Motor neuron (in vitro differentiated cells): ENCODE results near the gene PNPLA6. TPM values are rescaled to one million over a fixed set of nuclear protein-coding genes. Genes with fewer than 3 reads are reported as not detected.

Experiments used
- ATAC-seq, 8 experiments: fragments of 200-7000 bp; cut with Tn5 transposase; replicated peaks in 6 of 8; 2 replicates each; pipeline ENCODE4 v1.8.0; 2021; ENCODE audit warnings: mild to moderate bottlenecking in 8 of 8, moderate library complexity in 8 of 8
- H3K27ac ChIP-seq, 2 donors: fragments of 250-450 bp; sonication (Bioruptor Pico); 2 replicates each; pipeline ENCODE4 v1.9.0; 2021; ENCODE audit warnings: antibody characterized with exemption in 2 of 2, mild to moderate bottlenecking in 2 of 2, moderate library complexity in 1 of 2
- H3K4me1 ChIP-seq, 2 donors: fragments of 250-450 bp; sonication (Bioruptor Pico); replicated peaks in 1 of 2; 2 replicates each; pipeline ENCODE4 v1.6.1; 2021; ENCODE audit warnings: antibody characterized with exemption in 2 of 2, mild to moderate bottlenecking in 2 of 2, moderate library complexity in 1 of 2
- H3K4me3 ChIP-seq, 5 donors: fragments of 250-450 bp; sonication (Bioruptor Pico); 2 replicates each; pipeline ENCODE4 v1.9.0; 2021; ENCODE audit warnings: antibody characterized with exemption in 5 of 5, mild to moderate bottlenecking in 5 of 5, moderate library complexity in 4 of 5
- WGBS, 10 experiments: fragments of 450-650 bp; shearing (Covaris generic); methylation state at CpG; one replicate each; pipeline ENCODE4 v1.0.0; 2022; 5-methylcytosine and 5-hydroxymethylcytosine counted together
- in situ Hi-C, 9 experiments: fragments of 400-800 bp; cut with MboI; loops; one replicate each; pipeline ENCODE4 v1.15.0; 2021; ENCODE audit warnings: low sequenced_read_pairs in 9 of 9, low pct_unique_long_range_greater_than_20kb in 2 of 9; ENCODE audit not compliant: unreplicated experiment in 9 of 9
- total RNA-seq, 8 experiments: library from RNA; unstranded; fragments of 300-600 nt; gene quantifications; 2 replicates each; pipeline versions ENCODE4 v1.2.3 to v1.2.4, GENCODE V29; 2022

Gene PNPLA6
- total RNA-seq, 8 experiments from 2014 or later, result 38.4 to 75.7 (median 49.0) TPM

DNA sequence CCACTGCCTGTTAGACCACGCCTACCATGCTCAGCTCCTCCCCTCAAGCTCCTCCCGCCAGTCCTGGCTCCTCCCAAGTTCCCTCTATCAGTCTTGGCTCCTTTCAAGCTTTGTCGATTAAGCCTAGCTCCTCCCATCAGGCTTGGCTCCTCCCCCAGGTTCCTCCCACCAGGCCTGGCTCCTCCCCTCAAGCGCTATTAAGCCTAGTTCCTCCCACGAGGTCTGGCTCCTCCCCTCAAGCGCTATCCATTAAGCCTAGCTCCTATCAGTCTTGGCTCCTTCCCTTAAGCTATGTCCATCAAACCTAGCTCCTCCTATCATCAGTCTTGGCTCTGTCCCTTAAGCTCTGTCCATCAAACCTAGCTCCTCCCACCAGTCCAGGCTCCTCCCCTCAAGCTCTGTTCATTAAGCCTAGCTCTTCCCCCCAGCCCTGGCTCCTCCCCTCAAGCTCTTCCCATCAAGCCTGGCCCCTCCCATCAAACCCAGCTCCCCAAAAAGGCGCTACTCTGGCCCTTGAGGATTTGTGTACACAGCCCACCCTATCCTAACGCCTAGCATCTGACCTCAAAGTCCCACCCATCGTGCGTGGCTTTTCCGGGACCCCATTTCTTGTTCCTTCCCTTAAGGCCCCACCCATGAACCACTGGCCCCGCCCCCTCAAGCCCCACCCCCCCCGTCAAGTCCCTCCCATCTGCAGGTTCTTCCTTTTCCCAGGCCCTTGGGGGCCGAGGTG lies 70.1 kb downstream of the PNPLA6 start:
- peak in 6 of 8 experiments; percentile 27 to 87 (median 66) for ATAC-seq
- in situ Hi-C loops, result no loop called here
- 10 to 91% (median 33%) methylated on average over 1 to 5 of the region's 14 CpGs; no CpG with 5 or more reads in 7 of the 10 experiments for WGBS, 10 experiments

GRCh38 chr19:7606289-7606688 lies 70.8 kb downstream of the PNPLA6 start:
- WGBS, 10 experiments, result no CpG with 5 or more reads among the region's 17 CpGs
- in situ Hi-C loops, result no loop called here

More for the DNA sequence above, 70.1 kb downstream of the PNPLA6 start:
- no peak overlapping the region for H3K4me3 ChIP-seq
- H3K4me1 ChIP-seq, result no peaks in the 10 kb centered on the region
- H3K27ac ChIP-seq, result no peak overlapping the region

DNA sequence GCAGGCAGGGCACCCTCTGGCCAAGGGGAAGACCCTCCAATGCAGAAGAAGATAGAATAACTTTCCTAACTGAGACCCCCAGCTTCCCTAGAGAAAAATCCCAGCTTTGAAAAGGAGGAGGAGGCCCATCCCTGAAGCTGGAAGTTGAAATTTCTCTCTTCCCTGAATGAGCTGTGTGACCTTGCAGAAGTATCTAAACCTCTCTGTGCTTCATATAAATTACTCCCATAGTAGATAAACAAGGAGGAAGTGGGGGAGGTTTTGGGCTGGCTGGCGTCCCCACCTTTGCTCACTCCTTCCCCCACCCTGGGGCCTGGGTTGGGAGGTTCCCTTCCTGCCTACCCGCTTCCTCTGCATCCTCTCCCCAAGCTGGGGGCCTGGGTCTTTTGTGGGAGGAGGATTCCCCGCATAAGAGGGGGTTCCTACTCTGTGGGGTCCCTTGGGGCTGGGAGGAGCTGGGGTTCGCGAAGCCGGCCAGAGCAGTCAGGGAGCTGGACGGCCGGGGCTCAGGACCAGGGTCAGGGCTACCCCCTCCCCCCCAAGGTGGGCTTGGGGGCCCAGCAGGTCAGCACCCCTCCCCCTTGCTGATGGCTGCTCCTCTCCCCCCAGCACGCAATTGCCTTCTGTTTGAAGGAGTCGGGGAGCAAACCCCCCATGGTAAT lies 71.8 kb downstream of the PNPLA6 start:
- WGBS, 10 experiments, result 60 to 88% (median 80%) methylated on average over 1 to 2 of the region's 10 CpGs; no CpG with 5 or more reads in 7 of the 10 experiments
- no peak overlapping the region for H3K27ac ChIP-seq
- in situ Hi-C loops, result no loop called here
- no peaks in the 10 kb centered on the region for H3K4me1 ChIP-seq
- ATAC-seq, result no peak
- no peak overlapping the region for H3K4me3 ChIP-seq

More at GRCh38 chr19:7606289-7606688, 70.8 kb downstream of the PNPLA6 start:
- ATAC-seq, result no peak
- Histone ChIP-seq H3K27ac (no peak overlapping the region), H3K4me3 (no peak overlapping the region), H3K4me1 (no peaks in the 10 kb centered on the region)

- no peaks in the 10 kb centered on the region for H3K4me1 ChIP-seq
- in situ Hi-C loops, result no loop called here
- H3K27ac ChIP-seq, result no peak overlapping the region
- no peak overlapping the region for H3K4me3 ChIP-seq
- 0 to 100% (median 80%) methylated on average over 1 to 6 of the region's 25 CpGs; no CpG with 5 or more reads in 5 of the 10 experiments for WGBS, 10 experiments
- ATAC-seq, result no peak
Observed at GRCh38 chr19:7607874-7608560, 72.5 kb downstream of the PNPLA6 start.

DNA sequence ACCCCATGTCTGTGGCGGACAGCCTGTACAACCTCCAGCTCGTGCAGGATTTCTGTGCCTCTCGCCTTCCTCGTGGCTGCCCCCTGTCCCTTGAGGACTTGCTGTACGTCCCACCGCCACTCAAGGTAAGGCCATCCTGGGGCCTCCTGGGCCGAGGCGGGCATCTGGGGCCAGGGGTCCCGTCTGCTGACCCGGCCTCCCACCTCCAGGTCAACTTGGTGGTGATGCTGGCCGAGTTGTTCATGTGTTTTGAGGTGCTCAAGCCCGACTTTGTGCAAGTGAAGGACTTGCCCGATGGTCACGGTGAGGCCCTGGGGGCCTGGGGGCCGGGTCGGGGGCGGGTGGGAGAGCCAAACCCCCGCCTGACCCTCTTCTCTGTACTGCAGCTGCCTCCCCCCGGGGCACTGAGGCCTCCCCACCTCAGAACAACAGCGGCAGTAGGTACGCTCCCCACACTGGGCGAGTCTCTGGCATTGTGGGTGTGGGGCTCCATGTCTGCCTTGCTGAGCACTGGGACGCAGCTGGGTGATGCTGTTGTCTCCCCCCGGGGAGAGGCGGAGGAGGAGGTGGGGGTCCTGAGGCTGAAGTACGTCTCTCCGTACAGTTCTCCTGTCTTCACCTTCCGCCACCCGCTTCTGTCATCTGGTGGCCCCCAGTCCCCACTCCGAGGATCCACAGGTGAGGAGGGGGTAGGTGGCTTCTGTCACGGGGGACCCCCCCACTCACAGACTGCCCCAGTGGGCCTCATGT lies 75.1 kb downstream of the PNPLA6 start:
- no peaks in the 10 kb centered on the region for H3K4me1 ChIP-seq
- ATAC-seq, result peak in 2 of 8 experiments; percentile 4 to 6
- WGBS, 10 experiments, result 40 to 100% (median 100%) methylated on average over 1 to 2 of the region's 31 CpGs; no CpG with 5 or more reads in 6 of the 10 experiments
- no peak overlapping the region for H3K27ac ChIP-seq
- H3K4me3 ChIP-seq, result no peak overlapping the region
- in situ Hi-C loops, result no loop called here

Other genes starting within 250 kb of the PNPLA6 start
- 10 to 100 TPM in 6 of 8 experiments, 1 to 10 TPM in 2; 6.9 to 19.6 (median 14.1) TPM for gene INSR, start 241.3 kb upstream of the PNPLA6 start, total RNA-seq
- 10 to 100 TPM; 12.8 to 33.8 (median 17.4) TPM for gene ARHGEF18, start 186.8 kb upstream of the PNPLA6 start, total RNA-seq
- 1 to 10 TPM; 2.1 to 6.4 (median 3.2) TPM for gene PEX11G, start 46.7 kb upstream of the PNPLA6 start, total RNA-seq
- gene ZNF358, start 19.6 kb upstream of the PNPLA6 start, total RNA-seq, result 10 to 100 TPM in 7 of 8 experiments, 1 to 10 TPM in 1; 8.4 to 44.2 (median 26.5) TPM
- gene MCOLN1, start 13.1 kb upstream of the PNPLA6 start, total RNA-seq, result 10 to 100 TPM in 3 of 8 experiments, 1 to 10 TPM in 5; 4.9 to 31.1 (median 8.4) TPM
- 1 to 10 TPM in 7 of 8 experiments, under 1 TPM in 1; 0.46 to 7.9 (median 4.3) TPM for gene CAMSAP3, start 60.1 kb downstream of the PNPLA6 start, total RNA-seq
- 10 to 100 TPM in 7 of 8 experiments, 1 to 10 TPM in 1; 9.2 to 38.7 (median 22.6) TPM for gene XAB2, start 93.8 kb downstream of the PNPLA6 start, total RNA-seq
- gene PET100, start 94.1 kb downstream of the PNPLA6 start, total RNA-seq, result 100 to 1,000 TPM in 6 of 8 experiments, 10 to 100 TPM in 2; 94.6 to 240 (median 105) TPM
- 1 to 10 TPM in 1 of 8 experiments, under 1 TPM in 2, not detected in 5; 0.16 to 1.2 (median 0.32) TPM for gene PCP2, start 98.0 kb downstream of the PNPLA6 start, total RNA-seq
- 10 to 100 TPM in 2 of 8 experiments, 1 to 10 TPM in 6; 1.4 to 38.5 (median 3.5) TPM for gene STXBP2, start 101.4 kb downstream of the PNPLA6 start, total RNA-seq
- not detected for gene RETN, start 133.3 kb downstream of the PNPLA6 start, total RNA-seq
- under 1 TPM in 2 of 8 experiments, not detected in 6; 0.13 to 0.85 TPM for gene MCEMP1, start 141.4 kb downstream of the PNPLA6 start, total RNA-seq
- 100 to 1,000 TPM in 4 of 8 experiments, 10 to 100 TPM in 4; 54.1 to 192 (median 109) TPM for gene TRAPPC5, start 145.1 kb downstream of the PNPLA6 start, total RNA-seq
- under 1 TPM in 7 of 8 experiments, not detected in 1; 0.11 to 0.59 (median 0.32) TPM for gene FCER2, start 166.4 kb downstream of the PNPLA6 start, total RNA-seq
- under 1 TPM in 1 of 8 experiments, not detected in 7; 0.20 TPM for gene CLEC4G, start 196.4 kb downstream of the PNPLA6 start, total RNA-seq
- gene CD209, start 211.8 kb downstream of the PNPLA6 start, total RNA-seq, result under 1 TPM in 6 of 8 experiments, not detected in 2; 0.09 to 0.57 (median 0.14) TPM
- under 1 TPM in 4 of 8 experiments, not detected in 4; 0.10 to 0.71 (median 0.24) TPM for gene CLEC4M, start 227.5 kb downstream of the PNPLA6 start, total RNA-seq